ENCODE results near the gene CFAP77. TPM values are rescaled to one million over a fixed set of nuclear protein-coding genes. Genes with fewer than 3 reads are reported as not detected.

The CFAP77 gene
- total and polyA plus RNA-seq, 2 of the 4 experiments (the other 2 are of a cell fraction), result not detected

GRCh38 chr9:132372177-132373095 lies 37.6 kb upstream of the CFAP77 start:
- Histone ChIP-seq H3K56ac (ENCODE audit: extremely low read depth, insufficient read depth, low read length) (no peak overlapping the region), H3K27ac (ENCODE audit: insufficient read depth, low read length) (no peak overlapping the region), H2BK5ac (ENCODE audit: low read depth, low read length, poor library complexity, severe bottlenecking) (no peak overlapping the region), H2AK9ac (replicated peaks; ENCODE audit: low read depth, low read length, poor library complexity) (peak overlapping the region; percentile 73), H2AFZ (replicated peaks; ENCODE audit: low read length, poor library complexity) (peak overlapping the region; percentile 91), H2AK5ac (ENCODE audit: low read depth, low read length) (no peak overlapping the region), H3K9ac (ENCODE audit: low read depth, low read length) (no peak overlapping the region), H4K5ac (ENCODE audit: low read depth, low read length) (peak overlapping the region; percentile 70; the same call in 1 of the 2 replicates), H3K4me3 (ENCODE audit: insufficient read depth, low read depth, low read length) (no peak overlapping the region), H3K9me3 (ENCODE audit: control insufficient read depth, insufficient read depth, low read length) (no peaks in the 10 kb centered on the region), H3K4me2 (ENCODE audit: low read depth, low read length) (no peak overlapping the region), H2BK120ac (ENCODE audit: low read depth, low read length) (no peak overlapping the region), H3K18ac (ENCODE audit: low read depth, low read length) (no peak overlapping the region; the same call in 1 of the 2 replicates), H4K91ac (ENCODE audit: insufficient read depth, low read depth, low read length) (0 out of 2 replicates have a peak overlapping the region, but pooled peaks have one; percentile 16), H3K27me3 (ENCODE audit: control insufficient read depth, insufficient read depth, low read length) (0 out of 2 replicates have a peak, but pooled peaks cover 3% of the 10 kb centered on the region), H3K9me1 (ENCODE audit: insufficient read depth, low read length) (peaks cover 6% of the 10 kb centered on the region; the same call in 1 of the 2 replicates), H3K14ac (replicated peaks; ENCODE audit: low read depth, low read length) (peak overlapping the region; percentile 78), H2BK15ac (ENCODE audit: low read depth, low read length) (no peak overlapping the region), H3K23ac (ENCODE audit: low read depth, low read length) (peak overlapping the region; percentile 0; the same call in 1 of the 2 replicates), H3K4me1 (ENCODE audit: control insufficient read depth, insufficient read depth, low read length) (peaks cover 3% of the 10 kb centered on the region), H2BK20ac (ENCODE audit: low read depth, low read length) (no peak overlapping the region), H3K4ac (ENCODE audit: low read depth, low read length) (peak overlapping the region; percentile 41), H3K36me3 (ENCODE audit: control insufficient read depth, insufficient read depth, low read length) (peaks cover 14% of the 10 kb centered on the region), H4K20me1 (ENCODE audit: insufficient read depth, low read length) (no peaks in the 10 kb centered on the region), H4K8ac (ENCODE audit: low read depth in 2 of 2, low read length in 2 of 2) (peak overlapping the region; percentile 8 to 65; a peak in 3 of 4 replicates), H3K79me1 (ENCODE audit: low read depth in 1 of 2, low read length in 2 of 2) (no peaks in the 10 kb centered on the region)
- POLR2A ChIA-PET (ENCODE audit: unreplicated experiment), result no interaction called here
- ATAC-seq (ENCODE audit: low read depth), result peak; percentile 57
- DNase-seq, result peak; percentile 36
- CTCF ChIA-PET, result interaction anchor here (0.5 to 0.8 kb wide), 5 partner anchors 12 to 543 kb away, joined by 3 to 7 read pairs (median 3); partner anchors contain the start of gene SETX
- dilution Hi-C loops (cut with HindIII; ENCODE audit: low sequenced_read_pairs, unreplicated experiment) (no loop called here), intact Hi-C loops (cut with micrococcal nuclease) (no loop called here), in situ Hi-C loops (cut with MboI; ENCODE audit: low sequenced_read_pairs) (no loop called here)
- no TSS peak for BruUV-seq (replicated peaks)
- WGBS, 2 experiments (ENCODE audit: extremely low coverage in 2 of 2, insufficient read length in 1 of 2), result 40% methylated on average over 2 of the region's 14 CpGs; no CpG with 5 or more reads in 1 of the 2 experiments
- no peak for TF ChIP-seq CEBPB (IDR thresholded peaks at IDR 0.05; ENCODE audit: low read depth, low read length)
- no peak for TF ChIP-seq SMC3 (IDR thresholded peaks at IDR 0.05; ENCODE audit: low read depth, low read length)
- TF ChIP-seq ELK1 (IDR thresholded peaks at IDR 0.05; ENCODE audit: borderline replicate concordance, low read depth, low read length), result no peak
- TF ChIP-seq MAZ (IDR thresholded peaks at IDR 0.05; ENCODE audit: borderline replicate concordance, low read depth, low read length), result no peak
- no peak for TF ChIP-seq NFE2L2 (IDR thresholded peaks at IDR 0.05; ENCODE audit: low read depth, low read length)
- TF ChIP-seq CHD1 (IDR thresholded peaks at IDR 0.05; ENCODE audit: low read depth, low read length), result no peak
- no peak for TF ChIP-seq RFX5 (IDR thresholded peaks at IDR 0.05; ENCODE audit: low read depth, low read length)
- TF ChIP-seq USF2 (IDR thresholded peaks at IDR 0.05; ENCODE audit: low read depth, low read length), result no peak
- no peak for TF ChIP-seq FOS (IDR thresholded peaks at IDR 0.05; ENCODE audit: low read depth, low read length)
- TF ChIP-seq RCOR1 (IDR thresholded peaks at IDR 0.05; ENCODE audit: insufficient replicate concordance, low read length), result no peak
- no peak for TF ChIP-seq CTCF (conservative IDR thresholded peaks at IDR 0.05; ENCODE audit: low read depth, low read length)
- no peak for TF ChIP-seq MAFK (IDR thresholded peaks at IDR 0.05; ENCODE audit: low read depth, low read length)
- no peak for TF ChIP-seq BHLHE40 (IDR thresholded peaks at IDR 0.05; ENCODE audit: low read depth, low read length)
